Osteoblast (primary cell): Measurements from ENCODE around the gene BAX. TPM values are rescaled to one million over a fixed set of nuclear protein-coding genes. Genes with fewer than 3 reads are reported as not detected.

Source experiments
- DNase-seq: peaks from one replicate; pipeline ENCODE4 v3.0.0; 2011; ENCODE audit warnings: low spot score, mixed read lengths; ENCODE audit not compliant: insufficient read length; ENCODE audit errors: missing footprints
- H2AFZ ChIP-seq: 2 replicates; pipeline ENCODE4 v1.6.0; 2011; ENCODE audit warnings: mild to moderate bottlenecking, low read length
- H3K27ac ChIP-seq: 2 replicates; pipeline ENCODE4 v1.5.1; 2011; ENCODE audit warnings: mild to moderate bottlenecking, low read depth, low read length, moderate library complexity
- H3K27me3 ChIP-seq: 2 replicates; pipeline ENCODE4 v1.6.0; 2012; ENCODE audit warnings: mild to moderate bottlenecking, control low read depth, inconsistent platforms, low read length, moderate library complexity; ENCODE audit not compliant: insufficient read depth
- H3K36me3 ChIP-seq: 2 replicates; pipeline ENCODE4 v1.5.1; 2011; ENCODE audit warnings: mild to moderate bottlenecking, low read length, control low read depth, moderate library complexity; ENCODE audit not compliant: insufficient read depth
- H3K4me1 ChIP-seq: 2 replicates; pipeline ENCODE4 v1.5.1; 2011; ENCODE audit warnings: mild to moderate bottlenecking, low read length, control low read depth, moderate library complexity; ENCODE audit not compliant: insufficient read depth
- H3K4me2 ChIP-seq: 2 replicates; pipeline ENCODE4 v1.6.0; 2011; ENCODE audit warnings: mild to moderate bottlenecking, low read length; ENCODE audit not compliant: insufficient read depth
- H3K4me3 ChIP-seq: fragments of 200-600 bp; sonication (generic); 3 replicates; pipeline ENCODE4 v1.5.1; 2012; ENCODE audit warnings: mild to moderate bottlenecking, low read length, inconsistent platforms; ENCODE audit not compliant: insufficient read depth
- H3K79me2 ChIP-seq: 2 replicates; pipeline ENCODE4 v1.6.0; 2012; ENCODE audit warnings: mild to moderate bottlenecking, low read length, control low read depth, inconsistent platforms; ENCODE audit not compliant: insufficient read depth
- H3K9me3 ChIP-seq: 2 replicates; pipeline ENCODE4 v1.5.1; 2011; ENCODE audit warnings: low read depth, low read length, control low read depth
- H4K20me1 ChIP-seq: 2 replicates; pipeline ENCODE4 v1.6.0; 2012; ENCODE audit warnings: mild to moderate bottlenecking, low read length, control low read depth; ENCODE audit not compliant: insufficient read depth
- CTCF ChIP-seq: IDR thresholded peaks from 2 replicates; pipeline ENCODE4 v1.5.1; 2011; ENCODE audit warnings: mild to moderate bottlenecking, low read depth, low read length, moderate library complexity; ENCODE audit errors: extremely low read depth
- small RNA-seq: library from RNA; depleted of rRNA; stranded (forward); fragments of <200 nt; gene quantifications from one replicate; pipeline ENCODE3, GENCODE V24; 2012
- total RNA-seq: library from RNA; depleted of rRNA; stranded (reverse); fragments of >200 nt; gene quantifications from 2 replicates; pipeline ENCODE4 v1.2.3, GENCODE V29; 2012

BAX gene
- total RNA-seq, 1 donor = 78.9 TPM

- TF ChIP-seq CTCF = no peak
- Histone ChIP-seq H3K27ac (no peak overlapping the region), H3K36me3 (peaks cover 51% of the 10 kb centered on the region), H3K79me2 (no peaks in the 10 kb centered on the region), H3K4me2 (no peak overlapping the region), H3K4me3 (no peak overlapping the region), H4K20me1 (no peaks in the 10 kb centered on the region), H3K27me3 (no peaks in the 10 kb centered on the region), H3K4me1 (no peaks in the 10 kb centered on the region), H3K9me3 (no peaks in the 10 kb centered on the region), H2AFZ (no peak overlapping the region)
- DNase-seq = peak; percentile 8
These were observed 55.2 kb downstream of the BAX start for GRCh38 chr19:49009828-49010227.

- Histone ChIP-seq H2AFZ (no peak overlapping the region), H3K36me3 (peaks cover 51% of the 10 kb centered on the region), H4K20me1 (no peaks in the 10 kb centered on the region), H3K4me2 (no peak overlapping the region), H3K27me3 (no peaks in the 10 kb centered on the region), H3K4me3 (no peak overlapping the region), H3K79me2 (no peaks in the 10 kb centered on the region), H3K4me1 (no peaks in the 10 kb centered on the region), H3K9me3 (no peaks in the 10 kb centered on the region), H3K27ac (no peak overlapping the region)
- no peak for DNase-seq
- TF ChIP-seq CTCF = no peak
These were observed 55.8 kb downstream of the BAX start for GRCh38 chr19:49010453-49010852.

- Histone ChIP-seq H3K79me2 (no peaks in the 10 kb centered on the region), H3K27ac (no peak overlapping the region), H3K4me1 (no peaks in the 10 kb centered on the region), H3K9me3 (no peaks in the 10 kb centered on the region), H3K27me3 (no peaks in the 10 kb centered on the region), H4K20me1 (no peaks in the 10 kb centered on the region), H3K4me2 (no peak overlapping the region), H3K4me3 (no peak overlapping the region), H3K36me3 (peaks cover 51% of the 10 kb centered on the region), H2AFZ (no peak overlapping the region)
- peak; percentile 9 for DNase-seq
- TF ChIP-seq CTCF = no peak
These were observed 56.5 kb downstream of the BAX start for GRCh38 chr19:49011194-49011593.

Small RNAs within 50 kb of the gene (small RNA-seq; reads per million reads assigned to genes)
- gene AC026803.1 (not detected), gene MIR6798 (not detected)

Other genes starting within 250 kb of the BAX start
- gene MAMSTR, start 235.2 kb upstream of the BAX start, total RNA-seq = 0.36 and 0.59 TPM in 2 replicates
- gene RASIP1, start 214.3 kb upstream of the BAX start, total RNA-seq = 2.1 and 3.6 TPM in 2 replicates
- not detected in 2 replicates for gene IZUMO1, start 208.0 kb upstream of the BAX start, total RNA-seq
- gene FUT1, start 202.2 kb upstream of the BAX start, total RNA-seq = under 0.01 TPM in 1 of 2 replicates, not detected in the other
- not detected in 2 replicates for gene FGF21, start 199.4 kb upstream of the BAX start, total RNA-seq
- 29.7 and 30.1 TPM in 2 replicates for gene BCAT2, start 143.8 kb upstream of the BAX start, total RNA-seq
- 1.8 and 2.1 TPM in 2 replicates for gene HSD17B14, start 118.4 kb upstream of the BAX start, total RNA-seq
- gene PLEKHA4, start 86.3 kb upstream of the BAX start, total RNA-seq = 21.4 and 28.6 TPM in 2 replicates
- 70.4 and 84.0 TPM in 2 replicates for gene PPP1R15A, start 82.5 kb upstream of the BAX start, total RNA-seq
- gene TULP2, start 56.1 kb upstream of the BAX start, total RNA-seq = not detected in 2 replicates
- 242 and 300 TPM in 2 replicates for gene NUCB1, start 54.6 kb upstream of the BAX start, total RNA-seq
- gene DHDH, start 21.2 kb upstream of the BAX start, total RNA-seq = 0.29 and 0.36 TPM in 2 replicates
- 3,966 and 4,197 TPM in 2 replicates for gene FTL, start 10.4 kb downstream of the BAX start, total RNA-seq
- 25.6 and 44.5 TPM in 2 replicates for gene GYS1, start 38.4 kb downstream of the BAX start, total RNA-seq
- gene RUVBL2, start 39.0 kb downstream of the BAX start, total RNA-seq = 113 and 122 TPM in 2 replicates
- gene LHB, start 62.2 kb downstream of the BAX start, total RNA-seq = not detected in 2 replicates
- not detected in 2 replicates for gene CGB3, start 69.5 kb downstream of the BAX start, total RNA-seq
- not detected in 2 replicates for gene CGB2, start 77.0 kb downstream of the BAX start, total RNA-seq
- gene CGB1, start 82.0 kb downstream of the BAX start, total RNA-seq = 0.29 TPM in 1 of 2 replicates, not detected in the other
- gene CGB5, start 89.0 kb downstream of the BAX start, total RNA-seq = not detected in 2 replicates
- 0.29 TPM in 1 of 2 replicates, not detected in the other for gene CGB8, start 94.2 kb downstream of the BAX start, total RNA-seq
- under 0.01 and 0.29 TPM in 2 replicates for gene CGB7, start 102.9 kb downstream of the BAX start, total RNA-seq
- gene NTF4, start 109.9 kb downstream of the BAX start, total RNA-seq = not detected in 2 replicates
- not detected in 2 replicates for gene KCNA7, start 117.8 kb downstream of the BAX start, total RNA-seq
- 105 and 111 TPM in 2 replicates for gene SNRNP70, start 130.6 kb downstream of the BAX start, total RNA-seq
- 5.6 and 6.2 TPM in 2 replicates for gene LIN7B, start 159.5 kb downstream of the BAX start, total RNA-seq
- 0.36 TPM in 1 of 2 replicates, not detected in the other for gene C19orf73, start 164.3 kb downstream of the BAX start, total RNA-seq
- 1.1 and 1.2 TPM in 2 replicates for gene PPFIA3, start 164.7 kb downstream of the BAX start, total RNA-seq
- not detected in 2 replicates for gene HRC, start 200.5 kb downstream of the BAX start, total RNA-seq
- 15.9 and 20.6 TPM in 2 replicates for gene TRPM4, start 202.9 kb downstream of the BAX start, total RNA-seq